ENCODE data around the gene KLHL25. TPM values are rescaled to one million over a fixed set of nuclear protein-coding genes. Genes with fewer than 3 reads are reported as not detected.
A peak's percentile ranks its signal among the peaks of the same experiment; 100 is the strongest.

The KLHL25 gene
- total and polyA plus RNA-seq, 4 donors, result 2.3 to 34.2 (median 11.4) TPM

DNA sequence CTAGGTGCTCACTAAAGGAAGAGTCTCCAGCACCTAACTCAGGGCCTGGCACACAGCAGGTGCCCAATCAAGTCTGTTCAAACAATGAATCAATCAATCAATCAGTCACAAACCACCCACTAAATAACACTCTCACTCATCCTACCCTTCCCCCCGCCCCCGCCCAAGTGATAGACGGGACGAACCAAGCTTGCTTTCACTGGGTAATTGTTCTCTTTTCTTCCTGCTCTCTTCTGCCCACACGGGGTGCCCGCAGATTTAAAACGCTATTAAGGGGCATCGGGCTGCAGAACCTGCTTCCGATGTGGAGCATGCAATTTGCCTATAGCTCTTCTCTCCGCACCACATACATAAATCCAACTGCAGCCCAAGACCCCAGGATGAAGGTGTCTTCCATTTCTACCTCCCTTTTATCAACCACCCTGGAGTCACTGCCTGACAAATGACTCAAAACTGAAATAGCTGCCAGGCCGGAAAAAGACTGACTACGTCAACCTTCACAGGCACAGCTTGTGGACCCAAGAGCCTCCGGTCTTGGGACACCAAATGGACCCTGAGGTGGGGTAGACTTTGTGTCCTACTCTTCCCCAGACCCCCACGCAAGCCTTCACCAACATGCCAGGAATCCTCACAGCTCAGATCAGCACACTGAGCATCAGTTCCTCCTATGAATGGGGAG, 1.7 kb downstream of the KLHL25 start:
- TF ChIP-seq SP1 (IDR thresholded peaks at IDR 0.05), result no peak
- WGBS, result 84% methylated on average over 14 of the region's 14 CpGs
- H3K27ac ChIP-seq (ENCODE audit: low read depth in 1 of 2, low read length in 2 of 2), result no peak overlapping the region
- no peaks in the 10 kb centered on the region for H3K27me3 ChIP-seq (ENCODE audit: control insufficient read depth in 4 of 4, insufficient read depth in 4 of 4, low read length in 3 of 4)
- H3K9ac ChIP-seq (ENCODE audit: low read depth in 1 of 2, low read length in 2 of 2), result no peak overlapping the region
- H3K4me1 ChIP-seq (ENCODE audit: control insufficient read depth in 4 of 4, insufficient read depth in 4 of 4, low read length in 3 of 4), result peaks cover 9 to 19% (median 12%) of the 10 kb centered on the region in 4 donors
- H3K36me3 ChIP-seq (ENCODE audit: control insufficient read depth in 4 of 4, insufficient read depth in 3 of 4, low read depth in 1 of 4, low read length in 3 of 4), result no peaks in the 10 kb centered on the region
- H3K9me3 ChIP-seq (ENCODE audit: control insufficient read depth in 4 of 4, low read length in 3 of 4), result no peaks in the 10 kb centered on the region
- DNase-seq (ENCODE audit: low spot score), result no peak
- H3K4me3 ChIP-seq (ENCODE audit: low read depth in 1 of 3, low read length in 3 of 3), result peak overlapping the region in 2 of 3 donors; percentile 85 to 92

DNA sequence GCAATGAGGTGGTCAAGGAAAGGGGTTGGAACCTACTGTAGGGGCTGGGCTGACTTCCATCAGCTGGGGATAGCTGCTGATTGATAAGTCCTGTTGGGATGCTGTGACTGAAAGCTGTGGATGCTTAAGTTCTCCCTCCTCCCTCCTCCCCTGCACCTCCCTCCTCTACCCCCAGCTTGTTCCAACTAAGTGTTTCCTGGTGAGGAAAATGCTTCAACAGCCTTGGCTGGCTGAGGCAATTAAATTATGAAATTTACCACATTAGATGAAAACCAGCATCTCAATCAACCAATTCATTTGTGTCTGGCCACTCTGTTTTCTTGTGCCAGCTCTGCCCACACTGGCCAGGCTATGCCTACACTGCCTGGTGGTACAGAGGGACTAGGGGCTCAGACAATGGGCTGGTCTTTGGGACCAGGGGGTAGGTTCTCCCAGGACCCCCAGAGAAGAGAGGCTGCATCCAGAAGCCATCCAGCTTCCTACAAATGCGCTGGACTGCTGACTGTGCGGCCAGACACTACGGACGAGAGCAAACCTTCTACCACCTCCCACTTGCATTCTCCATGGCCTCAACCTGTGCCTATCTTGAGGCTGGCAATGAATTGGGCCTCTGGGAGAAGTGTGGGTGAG, 2.5 kb downstream of the KLHL25 start:
- Histone ChIP-seq H3K4me3 (ENCODE audit: low read depth in 1 of 3, low read length in 3 of 3) (no peak overlapping the region), H3K36me3 (ENCODE audit: control insufficient read depth in 4 of 4, insufficient read depth in 3 of 4, low read depth in 1 of 4, low read length in 3 of 4) (no peaks in the 10 kb centered on the region), H3K9ac (ENCODE audit: low read depth in 1 of 2, low read length in 2 of 2) (no peak overlapping the region), H3K4me1 (ENCODE audit: control insufficient read depth in 4 of 4, insufficient read depth in 4 of 4, low read length in 3 of 4) (peaks cover 9 to 19% (median 12%) of the 10 kb centered on the region in 4 donors), H3K9me3 (ENCODE audit: control insufficient read depth in 4 of 4, low read length in 3 of 4) (no peaks in the 10 kb centered on the region), H3K27me3 (ENCODE audit: control insufficient read depth in 4 of 4, insufficient read depth in 4 of 4, low read length in 3 of 4) (no peaks in the 10 kb centered on the region), H3K27ac (ENCODE audit: low read depth in 1 of 2, low read length in 2 of 2) (no peak overlapping the region)
- WGBS, result 97% methylated on average over 4 of the region's 4 CpGs
- TF ChIP-seq SP1 (IDR thresholded peaks at IDR 0.05), result no peak
- TF ChIP-seq TAF1 (conservative IDR thresholded peaks at IDR 0.05), result no peak
- TF ChIP-seq, protein P1, sequence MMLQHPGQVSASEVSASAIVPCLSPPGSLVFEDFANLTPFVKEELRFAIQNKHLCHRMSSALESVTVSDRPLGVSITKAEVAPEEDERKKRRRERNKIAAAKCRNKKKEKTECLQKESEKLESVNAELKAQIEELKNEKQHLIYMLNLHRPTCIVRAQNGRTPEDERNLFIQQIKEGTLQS (IDR thresholded peaks at IDR 0.05), result no peak
- no peak for TF ChIP-seq HNF4G (IDR thresholded peaks at IDR 0.05)
- no peak for DNase-seq (ENCODE audit: low spot score)

DNA sequence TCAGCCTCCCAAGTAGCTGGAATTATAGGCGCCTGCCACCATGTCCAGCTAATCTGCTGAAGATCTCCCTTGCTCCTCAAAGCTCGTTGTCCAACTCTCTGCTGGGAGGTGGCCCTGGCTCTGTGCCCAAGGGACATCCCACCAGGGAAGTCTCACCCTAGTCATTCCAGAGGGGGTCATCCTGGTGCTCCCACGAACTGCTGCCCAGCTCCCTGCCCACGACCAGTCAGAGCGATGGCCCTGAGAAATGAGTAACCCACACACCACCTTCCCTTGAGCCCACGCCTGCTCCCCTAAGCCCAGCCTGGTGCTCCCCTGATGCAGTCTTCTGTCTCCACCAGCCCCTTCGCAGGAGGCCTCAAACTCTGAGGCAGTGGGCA, 5.2 kb downstream of the KLHL25 start:
- no peak overlapping the region for H3K4me3 ChIP-seq (ENCODE audit: low read depth in 1 of 3, low read length in 3 of 3)
- H3K9me3 ChIP-seq (ENCODE audit: control insufficient read depth in 4 of 4, low read length in 3 of 4), result no peaks in the 10 kb centered on the region
- TF ChIP-seq FOXA1 (IDR thresholded peaks at IDR 0.05) (no peak), JUND (IDR thresholded peaks at IDR 0.05) (no peak), NR2F2 (IDR thresholded peaks at IDR 0.05) (no peak), YY1 (IDR thresholded peaks at IDR 0.05) (no peak), GABPA (IDR thresholded peaks at IDR 0.05 in 1 of 2, conservative IDR thresholded peaks at IDR 0.05 in 1 of 2) (no peak), TAF1 (conservative IDR thresholded peaks at IDR 0.05) (no peak), EGR1 (IDR thresholded peaks at IDR 0.05; ENCODE audit: low read depth in 2 of 2) (no peak), RAD21 (IDR thresholded peaks at IDR 0.05) (no peak), SP1 (IDR thresholded peaks at IDR 0.05) (no peak), RXRA (IDR thresholded peaks at IDR 0.05) (no peak)
- TF ChIP-seq, protein P1 (IDR thresholded peaks at IDR 0.05), result no peak
- TF ChIP-seq, protein P2, sequence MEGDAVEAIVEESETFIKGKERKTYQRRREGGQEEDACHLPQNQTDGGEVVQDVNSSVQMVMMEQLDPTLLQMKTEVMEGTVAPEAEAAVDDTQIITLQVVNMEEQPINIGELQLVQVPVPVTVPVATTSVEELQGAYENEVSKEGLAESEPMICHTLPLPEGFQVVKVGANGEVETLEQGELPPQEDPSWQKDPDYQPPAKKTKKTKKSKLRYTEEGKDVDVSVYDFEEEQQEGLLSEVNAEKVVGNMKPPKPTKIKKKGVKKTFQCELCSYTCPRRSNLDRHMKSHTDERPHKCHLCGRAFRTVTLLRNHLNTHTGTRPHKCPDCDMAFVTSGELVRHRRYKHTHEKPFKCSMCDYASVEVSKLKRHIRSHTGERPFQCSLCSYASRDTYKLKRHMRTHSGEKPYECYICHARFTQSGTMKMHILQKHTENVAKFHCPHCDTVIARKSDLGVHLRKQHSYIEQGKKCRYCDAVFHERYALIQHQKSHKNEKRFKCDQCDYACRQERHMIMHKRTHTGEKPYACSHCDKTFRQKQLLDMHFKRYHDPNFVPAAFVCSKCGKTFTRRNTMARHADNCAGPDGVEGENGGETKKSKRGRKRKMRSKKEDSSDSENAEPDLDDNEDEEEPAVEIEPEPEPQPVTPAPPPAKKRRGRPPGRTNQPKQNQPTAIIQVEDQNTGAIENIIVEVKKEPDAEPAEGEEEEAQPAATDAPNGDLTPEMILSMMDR (IDR thresholded peaks at IDR 0.05; ENCODE audit: low read depth, low read length, missing input control), result no peak
- TF ChIP-seq, protein P3, sequence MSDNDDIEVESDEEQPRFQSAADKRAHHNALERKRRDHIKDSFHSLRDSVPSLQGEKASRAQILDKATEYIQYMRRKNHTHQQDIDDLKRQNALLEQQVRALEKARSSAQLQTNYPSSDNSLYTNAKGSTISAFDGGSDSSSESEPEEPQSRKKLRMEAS (IDR thresholded peaks at IDR 0.05), result no peak
- TF ChIP-seq, protein P4, sequence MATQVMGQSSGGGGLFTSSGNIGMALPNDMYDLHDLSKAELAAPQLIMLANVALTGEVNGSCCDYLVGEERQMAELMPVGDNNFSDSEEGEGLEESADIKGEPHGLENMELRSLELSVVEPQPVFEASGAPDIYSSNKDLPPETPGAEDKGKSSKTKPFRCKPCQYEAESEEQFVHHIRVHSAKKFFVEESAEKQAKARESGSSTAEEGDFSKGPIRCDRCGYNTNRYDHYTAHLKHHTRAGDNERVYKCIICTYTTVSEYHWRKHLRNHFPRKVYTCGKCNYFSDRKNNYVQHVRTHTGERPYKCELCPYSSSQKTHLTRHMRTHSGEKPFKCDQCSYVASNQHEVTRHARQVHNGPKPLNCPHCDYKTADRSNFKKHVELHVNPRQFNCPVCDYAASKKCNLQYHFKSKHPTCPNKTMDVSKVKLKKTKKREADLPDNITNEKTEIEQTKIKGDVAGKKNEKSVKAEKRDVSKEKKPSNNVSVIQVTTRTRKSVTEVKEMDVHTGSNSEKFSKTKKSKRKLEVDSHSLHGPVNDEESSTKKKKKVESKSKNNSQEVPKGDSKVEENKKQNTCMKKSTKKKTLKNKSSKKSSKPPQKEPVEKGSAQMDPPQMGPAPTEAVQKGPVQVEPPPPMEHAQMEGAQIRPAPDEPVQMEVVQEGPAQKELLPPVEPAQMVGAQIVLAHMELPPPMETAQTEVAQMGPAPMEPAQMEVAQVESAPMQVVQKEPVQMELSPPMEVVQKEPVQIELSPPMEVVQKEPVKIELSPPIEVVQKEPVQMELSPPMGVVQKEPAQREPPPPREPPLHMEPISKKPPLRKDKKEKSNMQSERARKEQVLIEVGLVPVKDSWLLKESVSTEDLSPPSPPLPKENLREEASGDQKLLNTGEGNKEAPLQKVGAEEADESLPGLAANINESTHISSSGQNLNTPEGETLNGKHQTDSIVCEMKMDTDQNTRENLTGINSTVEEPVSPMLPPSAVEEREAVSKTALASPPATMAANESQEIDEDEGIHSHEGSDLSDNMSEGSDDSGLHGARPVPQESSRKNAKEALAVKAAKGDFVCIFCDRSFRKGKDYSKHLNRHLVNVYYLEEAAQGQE (IDR thresholded peaks at IDR 0.05), result no peak
- H3K27ac ChIP-seq (ENCODE audit: low read depth in 1 of 2, low read length in 2 of 2), result no peak overlapping the region
- 90% methylated on average over 7 of the region's 7 CpGs for WGBS
- no peaks in the 10 kb centered on the region for H3K27me3 ChIP-seq (ENCODE audit: control insufficient read depth in 4 of 4, insufficient read depth in 4 of 4, low read length in 3 of 4)
- no peak overlapping the region for H3K9ac ChIP-seq (ENCODE audit: low read depth in 1 of 2, low read length in 2 of 2)
- peaks cover 9 to 31% (median 17%) of the 10 kb centered on the region in 4 donors for H3K4me1 ChIP-seq (ENCODE audit: control insufficient read depth in 4 of 4, insufficient read depth in 4 of 4, low read length in 3 of 4)
- DNase-seq (ENCODE audit: low spot score), result no peak
- no peaks in the 10 kb centered on the region for H3K36me3 ChIP-seq (ENCODE audit: control insufficient read depth in 4 of 4, insufficient read depth in 3 of 4, low read depth in 1 of 4, low read length in 3 of 4)
